Amniotic epithelial cell (primary cell): ENCODE measurements around the gene PDSS2.
A peak's percentile ranks its signal among the peaks of the same experiment; 100 is the strongest.
"Not testable (repeated sequence)": the region's sequence is repeated elsewhere in the genome, so short reads cannot be mapped to it uniquely, and the experiment has no call there.

Experiments
- DNase-seq: peaks from one replicate; pipeline ENCODE4 v3.0.0-alpha.2; 2010; ENCODE audit warnings: low read depth

PDSS2 gene

GRCh38 chr6:107321793-107322192 lies 137.6 kb downstream of the PDSS2 start:
- DNase-seq = no peak

- DNase-seq = no peak
Observed at GRCh38 chr6:107319906-107320530, 139.3 kb downstream of the PDSS2 start.

- peak; percentile 61 for DNase-seq
Observed at GRCh38 chr6:107318100-107318736, 141.1 kb downstream of the PDSS2 start.

GRCh38 chr6:107315114-107315513 lies 144.2 kb downstream of the PDSS2 start:
- no peak for DNase-seq

- DNase-seq = no peak
Observed at GRCh38 chr6:107314531-107314939, 144.8 kb downstream of the PDSS2 start.

- DNase-seq = no peak
Observed at GRCh38 chr6:107313776-107314175, 145.6 kb downstream of the PDSS2 start.

- no peak for DNase-seq
Observed at GRCh38 chr6:107310362-107310761, 149.0 kb downstream of the PDSS2 start.

- DNase-seq = no peak
Observed at GRCh38 chr6:107308677-107309076, 150.7 kb downstream of the PDSS2 start.

GRCh38 chr6:107305994-107306393 lies 153.4 kb downstream of the PDSS2 start:
- DNase-seq = not testable (repeated sequence)

- peak; percentile 77 for DNase-seq
Observed at GRCh38 chr6:107305391-107305790, 154.0 kb downstream of the PDSS2 start.

GRCh38 chr6:107304421-107305025 lies 154.8 kb downstream of the PDSS2 start:
- peak; percentile 84 for DNase-seq

GRCh38 chr6:107293350-107293749 lies 166.0 kb downstream of the PDSS2 start:
- DNase-seq = no peak

- DNase-seq = peak; percentile 46
Observed at GRCh38 chr6:107292715-107293271, 166.6 kb downstream of the PDSS2 start.

GRCh38 chr6:107290491-107290890 lies 168.9 kb downstream of the PDSS2 start:
- no peak for DNase-seq

GRCh38 chr6:107289258-107289657 lies 170.1 kb downstream of the PDSS2 start:
- DNase-seq = not testable (repeated sequence)

- DNase-seq = not testable (repeated sequence)
Observed at GRCh38 chr6:107285683-107286082, 173.7 kb downstream of the PDSS2 start.

GRCh38 chr6:107284805-107285204 lies 174.6 kb downstream of the PDSS2 start:
- DNase-seq = no peak

GRCh38 chr6:107280791-107281190 lies 178.6 kb downstream of the PDSS2 start:
- no peak for DNase-seq

GRCh38 chr6:107280001-107280400 lies 179.4 kb downstream of the PDSS2 start:
- DNase-seq = not testable (repeated sequence)

GRCh38 chr6:107275330-107275865 lies 184.0 kb downstream of the PDSS2 start:
- DNase-seq = peak; percentile 39

GRCh38 chr6:107274288-107274687 lies 185.1 kb downstream of the PDSS2 start:
- DNase-seq = no peak

GRCh38 chr6:107272246-107272645 lies 187.1 kb downstream of the PDSS2 start:
- no peak for DNase-seq
